Omental fat pad (tissue), 4 donors: Measurements from ENCODE around the gene CALN1. TPM values are rescaled to one million over a fixed set of nuclear protein-coding genes. Genes with fewer than 3 reads are reported as not detected.

ENCODE experiments used
- ATAC-seq: fragments of 150-250 bp; one replicate; pipeline ENCODE4 v1.9.1; 2016; ENCODE audit warnings: mild to moderate bottlenecking, moderate library complexity; ENCODE audit not compliant: low FRiP score
- DNase-seq: peaks from one replicate; pipeline ENCODE4 v3.0.0-alpha.2; 2019; ENCODE audit warnings: low spot score
- CTCF ChIP-seq, 3 donors: fragments of 450-650 bp; IDR thresholded peaks; one replicate each; pipeline ENCODE4 v1.5.1; 2016 to 2017; ENCODE audit warnings: antibody characterized with exemption in 3 of 3, mild to moderate bottlenecking in 3 of 3, moderate library complexity in 2 of 3
- total RNA-seq, 4 donors: library from RNA; depleted of rRNA; stranded (reverse); fragments of >200 nt; gene quantifications; one replicate each; pipeline ENCODE4 v1.1.0, GENCODE V29; 2016

Gene CALN1
- total RNA-seq, 4 donors from 2014 or later, result 0.16 TPM; not detected in 3

GRCh38 chr7:71787513-71787912 is 624.6 kb downstream of the CALN1 start:
- TF ChIP-seq CTCF (IDR thresholded peaks at IDR 0.05), result no peak
- no peak for ATAC-seq
- no peak for DNase-seq

GRCh38 chr7:71785216-71785615 is 626.9 kb downstream of the CALN1 start:
- ATAC-seq, result no peak
- DNase-seq, result no peak
- TF ChIP-seq CTCF (IDR thresholded peaks at IDR 0.05), result no peak

GRCh38 chr7:71784781-71785180 is 627.4 kb downstream of the CALN1 start:
- no peak for ATAC-seq
- no peak for TF ChIP-seq CTCF (IDR thresholded peaks at IDR 0.05)
- no peak for DNase-seq

- ATAC-seq (no peak), DNase-seq (no peak)
- TF ChIP-seq CTCF (IDR thresholded peaks at IDR 0.05), result no peak
Measured at GRCh38 chr7:71784180-71784579, 628.0 kb downstream of the CALN1 start.

- no peak for ATAC-seq
- no peak for DNase-seq
- no peak for TF ChIP-seq CTCF (IDR thresholded peaks at IDR 0.05)
Measured at GRCh38 chr7:71783779-71784178, 628.4 kb downstream of the CALN1 start.

GRCh38 chr7:71782051-71782450 is 630.1 kb downstream of the CALN1 start:
- no peak for TF ChIP-seq CTCF (IDR thresholded peaks at IDR 0.05)
- ATAC-seq (no peak), DNase-seq (no peak)

- TF ChIP-seq CTCF (IDR thresholded peaks at IDR 0.05), result no peak
- ATAC-seq, result no peak
- no peak for DNase-seq
Measured at GRCh38 chr7:71780282-71780681, 631.9 kb downstream of the CALN1 start.
